SKM-1 (cell line): ENCODE measurements around the gene CELSR1.

Source experiments
- DNase-seq: peaks from one replicate; lab custom pipeline; 2025; ENCODE audit not compliant: unreplicated experiment; lab: John Stamatoyannopoulos, UW

CELSR1 gene

DNA sequence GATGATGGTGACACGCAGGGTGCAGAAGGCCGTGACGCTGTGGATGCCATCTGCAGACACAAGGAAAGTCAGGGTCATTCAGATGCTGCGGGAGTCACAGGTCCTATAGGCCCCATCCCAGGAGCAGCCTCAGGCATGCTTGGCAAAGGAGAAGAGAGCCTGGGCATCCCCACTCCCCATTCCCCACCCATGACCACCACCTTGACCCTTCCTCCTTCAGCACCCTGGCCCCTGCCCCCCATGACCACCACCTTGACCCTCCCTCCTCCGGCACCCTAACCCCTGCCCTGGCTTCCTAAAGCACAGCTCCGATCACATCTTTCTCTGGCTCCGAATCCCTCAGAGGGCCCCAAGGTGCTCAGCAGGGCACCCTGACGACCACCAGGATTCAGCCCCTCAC is 73.1 kb downstream of the CELSR1 start:
- no peak for DNase-seq

DNA sequence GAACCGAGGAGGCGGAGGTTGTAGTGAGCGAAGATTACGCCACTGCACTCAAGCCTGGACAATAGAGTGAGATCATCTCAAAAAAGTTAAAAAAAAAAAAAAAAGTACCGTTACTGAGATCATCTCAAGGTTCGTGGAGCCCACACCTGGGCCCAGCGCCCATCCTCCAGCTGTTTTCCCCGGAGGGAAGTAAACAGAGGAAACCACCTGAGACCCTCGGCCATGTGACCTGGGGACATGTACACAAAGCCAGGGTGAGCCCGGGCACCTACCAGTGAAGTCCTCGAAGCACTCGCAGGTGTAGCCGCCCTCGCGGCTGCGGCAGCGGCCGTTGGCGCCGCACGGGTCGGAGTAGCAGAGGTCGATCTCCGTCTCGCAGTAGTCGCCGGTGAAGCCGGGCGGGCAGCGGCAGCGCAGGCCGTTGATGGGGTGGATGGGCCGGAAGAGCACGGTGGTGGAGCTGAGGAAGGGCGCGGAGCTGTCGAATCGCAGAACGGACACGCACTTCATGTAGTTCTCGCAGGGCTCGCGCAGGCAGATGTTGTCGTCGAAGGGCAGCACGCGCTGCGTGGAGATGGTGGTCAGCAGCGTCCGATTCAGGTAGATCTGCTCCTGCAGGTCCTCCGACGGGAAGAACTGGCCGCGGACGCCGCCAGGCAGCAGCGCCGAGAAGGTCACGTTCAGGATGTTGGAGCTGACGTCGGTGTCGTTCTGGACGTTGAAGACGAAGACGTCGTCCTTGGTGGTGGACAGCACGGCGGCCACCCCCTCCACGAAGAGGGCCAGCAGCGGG is 73.8 kb downstream of the CELSR1 start:
- DNase-seq, result no peak

DNA sequence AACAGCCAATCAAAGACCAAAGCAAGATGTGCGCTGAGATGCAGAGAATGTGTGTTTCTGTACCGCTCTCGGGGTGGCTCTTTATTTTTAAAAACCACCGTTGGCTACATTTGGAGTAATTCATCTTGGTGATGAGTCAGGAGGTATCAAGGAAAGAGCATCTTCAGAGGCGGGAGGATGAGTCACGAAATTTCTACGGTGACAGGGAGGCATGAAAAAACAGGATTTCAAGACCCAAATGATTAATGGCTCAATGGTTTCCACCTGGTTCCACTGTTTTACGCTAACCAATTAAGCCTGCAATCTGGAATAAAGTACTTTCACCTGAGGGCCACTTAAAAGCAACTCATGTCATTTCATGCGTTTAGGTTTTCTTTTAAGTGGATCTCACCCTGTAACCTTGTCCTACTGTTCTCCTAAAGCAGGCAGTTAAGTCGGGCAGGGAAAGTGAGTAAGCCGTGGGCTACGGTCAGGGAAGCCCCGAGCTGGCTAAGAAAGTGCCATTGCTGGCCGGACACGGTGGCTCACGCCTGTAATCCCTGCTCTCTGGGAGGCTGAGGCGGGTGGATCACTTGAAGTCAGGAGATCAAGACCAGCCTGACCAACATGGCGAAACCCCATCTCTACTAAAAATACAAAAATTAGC is 74.6 kb downstream of the CELSR1 start:
- DNase-seq, result no peak

DNA sequence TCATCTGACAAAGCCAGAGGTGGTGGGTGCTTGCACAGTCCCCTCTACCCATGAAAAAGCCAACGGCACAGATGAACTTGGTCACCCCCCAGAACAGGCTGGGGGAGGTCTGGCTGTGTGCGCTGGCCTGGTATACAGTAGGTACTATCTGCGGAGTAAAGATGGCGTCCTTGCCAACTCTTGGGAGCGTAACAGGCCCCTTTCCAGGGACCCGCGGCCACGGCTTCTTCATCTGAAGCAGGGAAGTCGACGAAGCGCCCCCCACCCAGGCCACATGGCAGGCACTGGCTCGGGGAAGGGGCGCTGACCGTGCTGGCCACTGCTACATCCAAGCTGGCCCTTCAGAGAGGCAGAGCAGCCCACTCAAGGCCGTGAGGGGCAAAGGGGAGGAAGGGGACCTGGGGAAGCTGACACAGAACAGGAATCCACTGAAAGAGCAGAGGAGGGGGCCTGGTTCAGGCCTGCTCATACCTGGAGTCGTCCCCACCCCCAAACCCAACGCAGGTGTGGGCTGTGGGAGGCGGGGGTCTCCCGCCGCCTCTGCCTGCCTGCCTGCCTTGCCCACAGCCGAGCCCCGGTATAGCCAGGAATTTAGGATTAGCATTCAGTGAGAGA is 75.7 kb downstream of the CELSR1 start:
- DNase-seq, result no peak

DNA sequence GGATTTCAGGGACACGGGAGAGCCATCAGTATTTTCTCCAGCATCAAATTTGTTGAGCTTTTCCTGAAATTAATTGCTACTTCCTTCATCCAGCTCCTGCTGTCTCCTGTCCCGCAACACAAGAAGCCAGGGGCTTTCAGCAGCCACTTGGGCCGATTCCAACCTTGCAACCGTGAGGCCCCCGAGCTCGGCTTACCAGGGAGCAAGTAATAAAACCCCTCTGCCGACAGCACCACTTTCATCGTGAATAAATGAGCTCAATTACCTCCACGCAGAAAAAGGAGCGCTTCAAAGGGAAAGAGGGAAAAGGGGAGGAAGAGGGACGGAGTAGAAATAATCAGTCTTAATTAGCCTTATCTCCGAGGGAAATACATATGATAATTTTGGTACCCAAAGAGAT is 76.6 kb downstream of the CELSR1 start:
- DNase-seq, result no peak

DNA sequence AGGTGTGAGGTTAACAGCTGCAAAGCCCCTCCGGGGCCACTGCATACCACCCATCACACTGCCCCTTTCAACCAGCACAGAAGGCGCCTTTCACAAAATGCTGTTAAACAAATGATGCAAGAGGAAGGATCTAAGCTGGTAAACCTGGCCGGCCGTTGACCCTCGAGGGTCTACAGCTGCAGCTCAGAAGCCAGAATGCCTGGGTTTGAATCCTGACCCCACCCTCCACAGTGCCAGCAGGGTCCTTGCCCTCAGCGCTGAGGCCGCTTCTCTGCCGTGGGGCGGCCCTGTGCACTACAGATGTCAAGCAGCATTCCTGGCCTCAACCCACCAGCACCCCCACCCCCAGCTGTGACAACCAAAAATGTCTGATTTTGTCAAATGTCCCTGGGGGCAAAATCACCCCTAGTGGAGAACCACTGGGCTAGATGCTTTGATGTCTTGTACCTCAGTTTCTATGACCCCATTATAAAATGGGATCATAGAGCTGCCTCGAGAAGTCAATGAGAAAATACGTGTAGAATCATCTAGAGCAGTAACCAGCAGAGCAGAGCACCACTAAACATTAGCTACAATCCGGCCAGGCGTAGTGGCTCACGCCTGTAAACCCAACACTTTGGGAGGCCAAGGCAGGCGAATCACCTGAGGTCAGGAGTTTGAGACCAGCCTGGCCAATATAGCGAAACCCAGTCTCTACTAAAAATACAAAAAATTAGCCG is 77.9 kb downstream of the CELSR1 start:
- DNase-seq, result no peak

DNA sequence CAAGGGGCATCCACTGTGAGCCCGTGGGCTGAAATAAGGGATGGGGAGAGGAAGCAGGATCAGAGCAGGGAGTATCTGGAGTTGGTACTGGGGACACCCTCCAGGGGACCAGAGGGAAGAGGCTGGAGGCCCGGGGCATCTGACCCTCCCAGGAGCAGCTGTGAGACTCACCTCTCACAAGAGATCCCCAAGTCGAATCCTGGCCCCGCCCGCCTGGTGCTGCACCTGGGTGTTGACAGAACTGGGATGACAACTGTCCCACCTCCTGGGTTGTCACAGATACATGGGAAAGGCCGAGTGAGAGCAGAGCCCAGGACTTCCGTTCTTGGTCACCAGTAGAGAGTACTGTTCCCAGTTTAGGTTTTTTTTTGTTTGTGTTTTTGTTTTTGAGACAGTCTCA is 78.9 kb downstream of the CELSR1 start:
- no peak for DNase-seq

DNA sequence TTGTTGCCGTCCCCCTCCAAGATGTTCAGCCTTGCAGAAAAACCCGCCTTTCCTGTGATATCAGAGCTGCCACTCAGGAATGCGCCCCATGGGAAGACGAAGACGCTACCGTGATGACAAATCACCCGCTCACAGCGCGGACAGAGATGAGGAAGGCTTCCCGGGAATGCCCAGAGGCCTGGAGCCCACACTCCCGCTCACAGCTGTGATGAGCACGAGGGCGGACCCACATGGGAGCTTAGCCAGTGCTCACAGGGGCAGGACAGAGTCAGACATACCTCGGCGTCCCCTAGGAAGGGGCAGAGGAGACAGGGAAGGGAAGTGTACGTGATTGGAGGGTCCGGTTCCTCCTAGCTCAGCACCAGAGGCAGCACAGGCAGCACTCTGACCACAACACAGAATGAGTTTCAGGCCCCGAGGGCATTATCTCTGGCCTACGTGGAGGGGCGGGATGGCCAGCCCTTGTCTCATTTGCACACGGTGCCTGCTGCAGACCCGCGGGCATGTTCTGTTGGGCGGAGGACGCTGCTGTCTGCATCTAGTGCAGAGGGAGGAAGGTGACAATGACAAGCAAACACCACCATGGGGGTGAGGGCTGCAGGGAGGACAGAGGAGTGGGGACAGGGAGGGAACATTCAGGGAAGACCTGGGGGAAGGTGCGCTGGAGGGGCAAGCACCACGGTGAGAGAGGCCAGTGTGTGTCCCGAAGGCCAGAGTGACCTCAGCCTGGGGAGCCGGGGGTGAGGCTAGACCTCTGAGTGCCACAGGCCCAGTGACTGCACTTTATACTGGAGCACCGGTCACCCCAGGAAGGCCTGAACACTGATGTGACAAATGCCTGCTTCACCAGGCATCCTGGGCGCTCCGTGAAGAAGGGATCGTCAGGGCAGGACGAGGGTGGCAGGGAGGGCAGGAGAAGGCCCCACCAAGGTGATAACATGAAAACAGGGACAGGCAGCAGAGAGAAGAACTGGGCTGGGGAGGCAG is 79.6 kb downstream of the CELSR1 start:
- no peak for DNase-seq

DNA sequence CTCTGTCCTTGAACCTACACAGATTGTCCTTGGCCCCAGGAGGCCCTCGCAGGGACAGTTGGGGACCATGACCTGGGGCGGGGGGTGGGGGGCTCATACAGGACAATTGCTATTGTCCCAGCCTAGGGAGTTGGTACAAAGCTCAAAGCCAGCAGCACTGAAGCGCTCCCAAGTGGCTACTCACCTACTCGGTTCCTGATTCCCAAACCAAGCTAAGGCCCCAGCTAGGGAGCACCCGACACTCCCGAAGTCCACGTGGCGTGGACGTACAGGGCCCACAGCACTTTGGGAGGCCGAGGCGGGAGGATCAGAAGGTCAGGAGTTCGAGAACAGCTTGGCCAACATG is 80.6 kb downstream of the CELSR1 start:
- DNase-seq, result no peak

DNA sequence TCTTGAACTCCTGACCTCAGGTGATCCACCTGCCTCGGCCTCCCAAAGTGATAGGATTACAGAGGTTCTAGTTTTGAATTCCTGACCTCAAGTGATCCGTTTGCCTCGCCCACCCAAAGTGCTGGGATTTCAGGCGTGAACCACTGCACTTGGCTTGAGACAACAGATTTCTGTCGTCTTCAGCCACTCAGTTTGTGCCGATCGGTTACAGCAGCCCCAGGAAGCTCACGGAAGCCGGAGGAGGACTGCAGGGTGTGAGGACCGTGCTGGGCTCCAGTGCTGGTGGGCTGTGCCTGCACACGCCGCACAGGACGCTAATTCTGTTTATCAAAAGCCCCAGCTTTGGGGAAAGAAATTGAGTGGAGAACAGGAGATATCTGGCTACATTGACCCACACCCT is 82.0 kb downstream of the CELSR1 start:
- no peak for DNase-seq

DNA sequence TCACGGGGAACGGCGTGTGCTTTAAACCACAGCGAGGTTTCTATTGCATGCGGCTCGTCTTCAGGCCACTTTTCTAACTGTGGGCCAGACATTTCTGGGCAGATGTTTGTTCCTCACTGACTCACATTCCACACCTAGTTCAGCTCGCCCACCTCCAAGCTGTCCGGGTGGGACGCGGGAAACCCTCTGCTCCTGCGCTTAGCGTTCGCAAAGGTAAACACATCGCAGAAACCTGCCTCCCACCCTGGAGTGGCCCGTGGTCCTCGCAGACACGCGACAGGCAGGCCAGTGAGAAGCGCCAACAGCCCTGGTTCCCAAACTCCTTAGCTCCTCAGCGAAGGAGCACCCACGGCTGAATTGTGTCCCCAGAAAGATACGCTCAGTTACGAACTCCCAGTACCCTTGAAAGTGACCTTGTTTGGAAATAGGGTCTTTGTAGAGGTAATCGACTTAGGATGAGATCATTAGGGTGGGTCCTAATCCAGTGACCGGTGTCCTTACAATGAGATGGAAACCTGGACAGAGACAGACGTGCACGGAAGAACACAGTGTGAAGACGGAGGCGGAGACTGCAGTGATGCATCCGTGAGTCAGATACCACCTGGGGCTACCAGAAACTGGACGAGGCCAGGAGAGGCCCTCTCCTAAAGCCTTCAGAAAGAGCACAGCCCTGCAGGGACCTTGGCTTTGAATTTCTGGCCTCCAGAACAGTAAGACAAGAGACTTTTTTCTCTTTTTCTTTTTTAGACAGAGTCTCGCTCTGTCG is 82.7 kb downstream of the CELSR1 start:
- DNase-seq, result no peak

DNA sequence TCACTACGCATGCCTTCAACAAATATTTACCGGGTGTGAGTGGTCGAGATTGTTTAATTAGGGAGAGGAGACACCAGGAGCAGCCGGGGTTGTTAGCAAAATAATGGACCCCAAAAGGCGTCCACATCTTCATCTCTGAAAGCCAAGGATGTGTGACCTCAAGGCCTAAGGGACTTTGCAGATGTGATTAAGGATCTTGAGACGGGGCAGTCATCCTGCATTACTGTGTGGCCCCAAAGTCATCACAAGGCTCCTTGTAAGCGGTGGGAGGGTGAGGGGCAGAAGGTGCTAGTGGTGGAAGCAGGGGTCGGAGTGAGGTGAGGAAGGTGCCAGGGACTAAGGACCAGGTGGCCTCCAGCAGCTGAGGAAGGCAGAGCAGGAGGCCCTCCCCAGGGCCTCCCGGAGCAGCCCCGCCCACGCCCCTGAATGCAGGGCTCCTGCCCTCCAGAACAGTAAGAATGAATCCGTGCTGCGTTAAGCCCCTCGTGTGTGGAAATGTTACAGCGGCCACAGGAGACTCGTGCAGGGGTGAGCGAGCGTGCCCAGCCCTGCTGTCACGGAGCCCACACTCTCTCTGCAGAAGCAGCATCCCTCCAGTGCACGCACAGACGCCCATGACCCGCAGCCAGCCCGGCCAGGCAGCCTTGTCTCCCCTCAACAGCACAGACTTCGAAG is 83.5 kb downstream of the CELSR1 start:
- DNase-seq, result no peak

DNA sequence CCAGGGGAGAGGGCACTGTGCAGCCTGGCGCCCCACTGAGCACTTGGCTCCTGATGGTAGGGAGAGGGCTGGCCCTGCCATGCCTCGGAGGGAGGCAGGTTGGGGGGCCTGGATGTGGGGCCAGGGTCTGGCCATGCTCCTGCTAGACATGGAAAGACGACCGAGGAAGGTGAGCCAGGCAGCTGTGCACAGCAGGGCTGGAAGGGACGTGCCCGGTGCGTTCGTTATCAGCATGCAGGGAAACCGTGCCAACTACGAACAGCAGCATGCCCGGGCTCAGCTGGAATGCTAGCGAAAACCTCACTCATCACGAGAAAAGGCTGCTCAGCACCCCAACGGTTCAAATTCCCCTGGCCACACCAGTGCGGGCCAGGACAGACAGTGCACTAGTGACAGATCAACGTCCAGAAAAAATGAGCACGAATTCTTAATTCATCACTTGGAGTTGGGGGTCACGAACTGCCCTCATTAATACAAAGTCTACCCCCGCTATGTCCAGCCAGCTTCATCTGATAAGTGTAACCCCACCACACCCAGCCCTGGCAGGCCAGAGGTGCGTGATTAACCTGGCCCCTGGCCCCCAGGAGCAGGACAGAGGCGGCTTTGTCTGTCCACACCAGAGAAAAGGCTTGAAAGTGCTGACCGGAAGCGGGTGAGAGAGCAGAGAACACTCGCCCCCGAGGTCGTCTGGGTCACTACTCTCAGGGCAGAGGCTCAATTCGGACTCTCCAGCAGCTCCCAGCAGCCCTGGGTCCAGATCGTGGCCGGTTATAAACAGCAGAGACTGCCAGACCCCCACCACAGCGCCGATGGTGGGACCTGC is 84.2 kb downstream of the CELSR1 start:
- no peak for DNase-seq

DNA sequence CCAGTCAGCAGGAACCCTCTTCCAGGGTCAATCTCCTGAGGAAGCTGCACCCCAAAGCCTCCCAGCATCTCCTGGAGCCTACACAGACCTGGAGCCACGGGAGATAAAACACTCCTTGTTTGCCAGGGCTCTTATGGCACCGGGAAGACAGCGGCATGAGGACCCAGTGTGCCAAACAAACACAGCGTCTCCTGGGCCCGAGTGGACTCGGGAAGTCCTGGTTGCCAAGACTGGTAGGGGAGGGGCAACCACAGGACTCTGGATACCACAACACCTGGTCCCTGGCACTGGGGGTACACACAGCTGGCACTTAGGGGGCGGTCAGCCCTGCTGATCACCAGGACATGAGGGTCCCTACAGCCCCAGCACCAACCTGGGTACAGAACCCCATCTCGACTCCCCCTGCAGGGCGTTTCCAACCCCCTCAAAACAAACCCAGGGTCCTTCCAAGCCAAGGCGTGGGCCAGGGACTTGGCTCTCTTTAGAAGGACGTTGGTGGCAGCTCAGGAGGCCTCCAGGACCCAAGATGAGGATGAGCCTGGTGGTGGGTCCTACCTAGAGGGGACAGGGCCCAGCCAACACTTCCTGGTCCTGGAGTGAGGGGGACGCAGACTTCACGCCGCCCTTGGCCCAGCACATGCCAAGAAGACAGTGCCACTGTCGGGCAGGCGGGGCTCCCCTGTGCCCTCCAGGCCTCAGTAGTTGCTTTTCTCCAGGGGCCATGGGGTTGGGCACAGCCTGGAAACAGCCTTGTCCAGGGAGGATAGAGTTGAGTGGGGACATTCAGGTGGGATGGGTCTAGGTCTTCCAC is 85.0 kb downstream of the CELSR1 start:
- DNase-seq, result no peak

DNA sequence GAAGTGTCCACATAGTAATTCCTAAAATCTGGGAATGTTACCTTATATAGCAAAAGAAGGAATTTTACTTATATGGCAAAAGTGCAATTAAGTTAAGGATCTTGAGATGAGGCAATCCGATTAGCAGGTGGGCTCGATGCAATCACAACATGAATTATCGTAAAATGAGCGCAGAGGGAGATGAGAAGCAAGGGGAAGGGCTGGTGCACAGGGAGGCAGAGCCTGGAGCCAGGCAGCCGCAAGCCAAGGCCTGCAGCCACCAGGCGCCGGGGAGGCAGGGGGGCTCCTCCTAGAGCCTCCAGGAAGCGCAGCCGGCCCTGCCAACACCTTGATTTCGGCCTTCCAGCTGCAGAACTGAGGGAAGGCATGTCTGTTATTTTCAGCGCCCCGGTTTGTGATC is 85.7 kb downstream of the CELSR1 start:
- no peak for DNase-seq

DNA sequence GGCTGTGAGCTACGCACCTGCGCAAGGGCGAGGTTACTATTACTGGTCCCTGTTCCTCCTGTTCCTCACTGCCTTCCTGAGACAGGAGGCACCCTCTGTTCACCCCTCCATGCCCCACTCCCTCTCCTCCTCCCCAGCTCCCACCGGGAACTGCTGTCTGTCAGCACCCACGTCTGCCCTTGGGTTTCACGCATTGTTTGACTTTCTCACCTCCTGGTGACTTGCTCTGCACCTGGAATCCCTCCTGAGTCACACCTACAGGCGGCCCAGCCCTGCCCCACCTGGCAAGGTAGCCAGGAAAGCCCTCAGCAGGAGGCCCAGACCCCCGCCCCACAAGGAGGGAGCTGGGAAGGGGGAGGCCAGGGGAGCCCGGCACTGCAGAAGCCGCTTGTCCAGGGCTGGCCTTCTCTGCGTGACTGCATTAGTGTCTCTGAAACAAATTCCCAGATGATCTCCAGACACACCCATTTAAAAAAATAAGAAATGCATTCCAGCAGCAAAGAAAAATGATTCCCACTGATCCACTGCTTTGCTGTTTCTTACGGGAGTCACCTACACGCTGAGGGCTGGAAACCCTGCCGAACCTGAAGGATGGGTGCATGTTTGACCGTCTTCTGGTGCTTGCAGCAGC is 86.4 kb downstream of the CELSR1 start:
- no peak for DNase-seq
